ENCODE data around the gene APBA2. TPM values are rescaled to one million over a fixed set of nuclear protein-coding genes. Genes with fewer than 3 reads are reported as not detected.

APBA2 gene
- total RNA-seq, 1 donor from 2014 or later = 26.4 TPM

DNA sequence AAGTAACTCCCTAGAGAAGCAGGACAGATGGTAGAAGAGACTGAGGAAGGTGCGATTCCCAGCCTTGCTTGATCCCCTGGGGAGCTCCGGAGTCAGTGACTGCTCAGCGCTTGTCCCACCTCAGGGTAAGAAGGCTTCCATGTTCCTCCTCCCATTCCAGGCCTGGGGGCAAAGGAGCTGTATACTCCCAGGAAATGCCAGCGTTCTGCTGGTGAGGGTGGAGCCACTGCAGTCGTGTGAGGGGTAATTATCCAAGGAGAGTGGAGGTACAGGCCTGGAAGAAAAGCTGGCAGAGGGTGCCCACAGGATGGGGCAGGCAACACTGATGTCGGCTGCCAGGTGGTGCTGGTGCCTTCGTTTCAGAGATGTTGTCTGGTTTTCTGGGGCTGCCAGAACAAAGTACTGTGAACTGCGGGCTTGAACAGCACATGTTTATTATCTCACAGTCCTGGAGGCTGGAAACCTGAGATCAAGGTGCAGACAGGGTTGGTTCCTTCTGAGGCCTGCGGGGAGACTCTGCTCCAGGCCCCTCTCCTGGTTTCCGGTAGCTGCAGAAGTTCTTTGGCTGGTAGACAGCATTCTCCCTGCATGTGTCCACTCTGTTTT, 12.1 kb upstream of the APBA2 start:
- H3K27me3 Mint-ChIP-seq (ENCODE audit: low read depth) = no peaks in the 10 kb centered on the region
- peak; percentile 47 for DNase-seq (ENCODE audit: low spot score)
- TF ChIP-seq, protein P1, sequence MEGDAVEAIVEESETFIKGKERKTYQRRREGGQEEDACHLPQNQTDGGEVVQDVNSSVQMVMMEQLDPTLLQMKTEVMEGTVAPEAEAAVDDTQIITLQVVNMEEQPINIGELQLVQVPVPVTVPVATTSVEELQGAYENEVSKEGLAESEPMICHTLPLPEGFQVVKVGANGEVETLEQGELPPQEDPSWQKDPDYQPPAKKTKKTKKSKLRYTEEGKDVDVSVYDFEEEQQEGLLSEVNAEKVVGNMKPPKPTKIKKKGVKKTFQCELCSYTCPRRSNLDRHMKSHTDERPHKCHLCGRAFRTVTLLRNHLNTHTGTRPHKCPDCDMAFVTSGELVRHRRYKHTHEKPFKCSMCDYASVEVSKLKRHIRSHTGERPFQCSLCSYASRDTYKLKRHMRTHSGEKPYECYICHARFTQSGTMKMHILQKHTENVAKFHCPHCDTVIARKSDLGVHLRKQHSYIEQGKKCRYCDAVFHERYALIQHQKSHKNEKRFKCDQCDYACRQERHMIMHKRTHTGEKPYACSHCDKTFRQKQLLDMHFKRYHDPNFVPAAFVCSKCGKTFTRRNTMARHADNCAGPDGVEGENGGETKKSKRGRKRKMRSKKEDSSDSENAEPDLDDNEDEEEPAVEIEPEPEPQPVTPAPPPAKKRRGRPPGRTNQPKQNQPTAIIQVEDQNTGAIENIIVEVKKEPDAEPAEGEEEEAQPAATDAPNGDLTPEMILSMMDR (IDR thresholded peaks at IDR 0.05) = peak; percentile 67
- peaks cover 12% of the 10 kb centered on the region for H3K4me1 Mint-ChIP-seq (ENCODE audit: low read depth)
- no peak overlapping the region for H3K4me3 Mint-ChIP-seq (ENCODE audit: unreplicated experiment)
- peak overlapping the region; percentile 1 for H3K27ac Mint-ChIP-seq (ENCODE audit: unreplicated experiment)
- peaks cover 4% of the 10 kb centered on the region for H3K9me3 Mint-ChIP-seq (ENCODE audit: low read depth)
- H3K36me3 Mint-ChIP-seq (ENCODE audit: low read depth) = no peaks in the 10 kb centered on the region

GRCh38 chr15:28875461-28876000, 10.2 kb upstream of the APBA2 start:
- Mint-ChIP-seq H3K4me3 (ENCODE audit: unreplicated experiment) (no peak overlapping the region), H3K27ac (ENCODE audit: unreplicated experiment) (no peak overlapping the region), H3K27me3 (ENCODE audit: low read depth) (no peaks in the 10 kb centered on the region), H3K36me3 (ENCODE audit: low read depth) (no peaks in the 10 kb centered on the region), H3K4me1 (ENCODE audit: low read depth) (peaks cover 12% of the 10 kb centered on the region), H3K9me3 (ENCODE audit: low read depth) (peaks cover 4% of the 10 kb centered on the region)
- TF ChIP-seq, protein P1 (IDR thresholded peaks at IDR 0.05) = no peak
- peak; percentile 38 for DNase-seq (ENCODE audit: low spot score)

GRCh38 chr15:28876131-28876844, 9.5 kb upstream of the APBA2 start:
- no peaks in the 10 kb centered on the region for H3K36me3 Mint-ChIP-seq (ENCODE audit: low read depth)
- H3K27me3 Mint-ChIP-seq (ENCODE audit: low read depth) = no peaks in the 10 kb centered on the region
- peak; percentile 68 for DNase-seq (ENCODE audit: low spot score)
- TF ChIP-seq, protein P1 (IDR thresholded peaks at IDR 0.05) = no peak
- no peak overlapping the region for H3K27ac Mint-ChIP-seq (ENCODE audit: unreplicated experiment)
- H3K9me3 Mint-ChIP-seq (ENCODE audit: low read depth) = peaks cover 3% of the 10 kb centered on the region
- no peak overlapping the region for H3K4me3 Mint-ChIP-seq (ENCODE audit: unreplicated experiment)
- H3K4me1 Mint-ChIP-seq (ENCODE audit: low read depth) = peaks cover 12% of the 10 kb centered on the region

- DNase-seq (ENCODE audit: low spot score) = peak; percentile 67
- TF ChIP-seq, protein P1 (IDR thresholded peaks at IDR 0.05) = no peak
- Mint-ChIP-seq H3K36me3 (ENCODE audit: low read depth) (no peaks in the 10 kb centered on the region), H3K4me3 (ENCODE audit: unreplicated experiment) (no peak overlapping the region), H3K4me1 (ENCODE audit: low read depth) (peaks cover 12% of the 10 kb centered on the region), H3K27ac (ENCODE audit: unreplicated experiment) (no peak overlapping the region), H3K9me3 (ENCODE audit: low read depth) (no peaks in the 10 kb centered on the region), H3K27me3 (ENCODE audit: low read depth) (no peaks in the 10 kb centered on the region)
Measured at GRCh38 chr15:28876845-28877185, 9.0 kb upstream of the APBA2 start.

DNA sequence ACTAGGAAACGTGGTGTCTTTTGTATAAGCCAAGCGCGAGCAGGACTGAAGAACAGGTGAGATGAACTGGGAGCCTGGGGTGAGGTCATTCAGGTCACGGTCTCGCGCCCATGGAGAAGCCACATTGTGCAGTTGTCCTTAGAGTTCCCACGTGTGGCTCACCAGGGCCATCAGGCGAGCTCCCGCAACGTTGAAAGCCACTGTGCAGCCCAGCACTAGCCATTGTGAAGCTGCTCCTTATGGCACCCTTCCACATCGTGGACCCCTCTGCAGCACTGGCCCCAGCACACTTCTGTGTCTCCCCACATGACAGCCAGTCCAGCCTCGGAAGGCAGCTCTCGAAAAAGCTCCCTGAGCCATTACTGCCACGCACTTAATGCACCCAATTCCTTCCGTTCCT, 7.6 kb upstream of the APBA2 start:
- no peak overlapping the region for H3K27ac Mint-ChIP-seq (ENCODE audit: unreplicated experiment)
- TF ChIP-seq, protein P1 (IDR thresholded peaks at IDR 0.05) = no peak
- H3K4me3 Mint-ChIP-seq (ENCODE audit: unreplicated experiment) = no peak overlapping the region
- DNase-seq (ENCODE audit: low spot score) = peak; percentile 72
- no peaks in the 10 kb centered on the region for H3K27me3 Mint-ChIP-seq (ENCODE audit: low read depth)
- H3K36me3 Mint-ChIP-seq (ENCODE audit: low read depth) = no peaks in the 10 kb centered on the region
- H3K4me1 Mint-ChIP-seq (ENCODE audit: low read depth) = peaks cover 11% of the 10 kb centered on the region
- no peaks in the 10 kb centered on the region for H3K9me3 Mint-ChIP-seq (ENCODE audit: low read depth)

All from chondrocyte (in vitro differentiated cells).